GM12891 (cell line): ENCODE measurements around the gene EML4.
A peak's percentile ranks its signal among the peaks of the same experiment; 100 is the strongest.

Experiments used
- DNase-seq: peaks from one replicate; pipeline ENCODE4 v3.0.0; 2011; ENCODE audit warnings: low spot score; ENCODE audit not compliant: insufficient read length
- FAIRE-seq: peaks from 2 replicates; lab custom pipeline; 2011; peaks lifted over from hg19 to GRCh38; lab: Jason Lieb, UNC
- PAX5 ChIP-seq: IDR thresholded peaks from 2 replicates; pipeline ENCODE4 v1.6.1; 2011; ENCODE audit warnings: low read length, moderate library complexity, mild to moderate bottlenecking; ENCODE audit not compliant: insufficient read depth, severe bottlenecking
- POLR2A ChIP-seq: IDR thresholded peaks from 2 replicates; pipeline ENCODE4 v1.6.1; 2011; ENCODE audit warnings: low read depth, low read length, control low read depth
- POLR2AphosphoS5 ChIP-seq: IDR thresholded peaks from 2 replicates; pipeline ENCODE4 v1.6.1; 2011; ENCODE audit warnings: low read depth, low read length, control low read depth
- POU2F2 ChIP-seq: IDR thresholded peaks from 2 replicates; pipeline ENCODE4 v1.6.1; 2011; ENCODE audit warnings: low read depth, mild to moderate bottlenecking, control low read depth, low read length, moderate library complexity
- SPI1 ChIP-seq: IDR thresholded peaks from 2 replicates; pipeline ENCODE4 v1.6.1; 2011; ENCODE audit warnings: low read depth, low read length, control low read depth
- TAF1 ChIP-seq: IDR thresholded peaks from 2 replicates; pipeline ENCODE4 v1.6.1; 2011; ENCODE audit warnings: low read depth, low read length, control low read depth

The EML4 gene

DNA sequence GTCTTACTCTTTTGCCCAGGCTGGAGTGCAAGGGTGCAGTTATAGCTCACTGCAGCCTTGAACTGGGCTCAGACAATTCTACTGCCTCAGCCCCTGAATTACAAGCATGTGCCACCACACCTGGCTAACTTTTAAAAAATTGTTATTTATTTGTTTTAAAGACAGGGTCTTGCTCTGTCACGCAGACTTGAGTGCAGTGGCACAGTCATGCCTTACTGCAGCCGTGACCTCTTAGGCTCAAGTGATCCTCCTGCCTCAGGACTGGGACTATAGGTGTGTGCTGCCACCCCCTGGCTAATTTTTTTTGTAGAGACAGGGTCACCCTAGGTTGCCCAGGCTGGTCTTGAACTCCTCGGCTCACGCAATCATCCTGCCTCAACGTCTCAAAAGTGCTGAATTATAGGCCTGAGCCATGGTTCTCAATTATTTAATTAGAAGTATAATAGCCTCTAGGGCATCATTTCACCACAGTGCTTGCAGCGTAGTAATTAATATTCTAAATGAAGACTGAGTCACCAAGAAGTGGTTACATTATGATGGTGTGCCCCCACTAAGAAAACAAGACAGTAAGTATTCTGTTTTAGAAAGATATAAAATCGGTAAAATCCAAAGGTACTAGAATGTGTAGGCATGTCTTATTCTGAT is 69.6 kb downstream of the EML4 start:
- FAIRE-seq: peak; percentile 88
- DNase-seq: no peak
- no peak for TF ChIP-seq POLR2AphosphoS5
- no peak for TF ChIP-seq POLR2A
- no peak for TF ChIP-seq POU2F2
- no peak for TF ChIP-seq PAX5
- no peak for TF ChIP-seq SPI1
- TF ChIP-seq TAF1: no peak

DNA sequence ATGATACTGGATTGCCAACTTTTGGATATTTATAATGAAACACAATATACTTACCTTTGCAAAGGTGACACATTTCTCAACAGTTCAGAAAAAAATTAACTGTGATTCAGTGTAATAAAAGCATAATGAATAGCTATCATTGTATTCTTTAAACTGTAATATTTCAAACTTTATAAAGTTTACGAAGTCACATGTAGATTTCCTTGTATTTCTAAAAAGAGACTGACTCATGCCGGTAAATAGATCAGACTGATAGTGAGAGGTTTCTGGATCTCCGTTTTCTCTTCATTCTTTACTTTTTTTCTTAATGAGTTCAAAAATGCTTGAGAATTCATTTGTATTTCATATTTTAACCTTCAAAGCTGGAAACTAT is 70.1 kb downstream of the EML4 start:
- TF ChIP-seq TAF1 (no peak), SPI1 (no peak), POLR2AphosphoS5 (no peak), PAX5 (no peak), POU2F2 (no peak), POLR2A (no peak)
- DNase-seq (no peak), FAIRE-seq (no peak)

DNA sequence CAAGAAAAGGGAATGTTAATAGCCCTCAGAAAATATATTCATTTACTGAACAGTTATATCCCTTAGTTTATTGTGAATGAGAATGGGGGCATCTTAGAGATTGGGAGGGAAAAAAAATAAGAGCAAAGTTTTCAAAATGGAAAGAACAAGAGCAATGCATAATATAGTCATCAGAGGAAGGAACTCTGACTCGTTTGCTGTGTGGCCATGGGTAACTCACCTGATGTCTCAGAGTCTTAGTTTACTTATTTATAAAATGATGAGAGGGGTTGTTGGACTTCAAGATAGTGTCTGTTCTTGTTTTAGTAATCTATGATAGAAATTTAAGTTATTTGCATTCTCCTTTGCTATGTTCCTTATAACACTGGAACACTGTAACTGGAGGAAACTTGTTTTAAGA is 70.7 kb downstream of the EML4 start:
- no peak for FAIRE-seq
- no peak for TF ChIP-seq SPI1
- TF ChIP-seq POLR2AphosphoS5: no peak
- no peak for TF ChIP-seq POLR2A
- TF ChIP-seq PAX5: no peak
- TF ChIP-seq POU2F2: no peak
- no peak for TF ChIP-seq TAF1
- DNase-seq: no peak

- DNase-seq (no peak), FAIRE-seq (no peak)
- TF ChIP-seq PAX5 (no peak), POLR2AphosphoS5 (no peak), POU2F2 (no peak)
Observed at GRCh38 chr2:42241517-42241916, 72.4 kb downstream of the EML4 start.

DNA sequence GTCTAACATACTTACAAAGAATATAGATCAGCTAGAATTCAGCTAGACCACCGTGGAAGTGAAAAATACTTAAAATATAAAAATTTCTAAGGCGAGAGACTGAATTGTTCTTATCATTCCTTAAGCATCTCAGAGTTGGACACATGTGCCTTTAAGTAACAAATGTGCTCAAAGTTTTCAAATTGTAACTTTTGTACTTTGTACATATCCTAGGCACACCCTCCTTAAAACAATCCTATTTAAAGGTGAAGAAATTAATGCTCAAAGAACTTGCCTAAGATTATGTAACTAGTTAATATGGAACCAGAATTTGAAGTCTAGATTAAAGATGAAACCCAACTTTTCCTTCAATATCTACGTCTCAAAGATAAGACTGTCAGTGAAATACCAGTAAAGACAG is 74.1 kb downstream of the EML4 start:
- no peak for FAIRE-seq
- no peak for TF ChIP-seq POLR2A
- TF ChIP-seq POLR2AphosphoS5: no peak
- no peak for TF ChIP-seq SPI1
- no peak for TF ChIP-seq PAX5
- TF ChIP-seq TAF1: no peak
- TF ChIP-seq POU2F2: no peak
- no peak for DNase-seq

DNA sequence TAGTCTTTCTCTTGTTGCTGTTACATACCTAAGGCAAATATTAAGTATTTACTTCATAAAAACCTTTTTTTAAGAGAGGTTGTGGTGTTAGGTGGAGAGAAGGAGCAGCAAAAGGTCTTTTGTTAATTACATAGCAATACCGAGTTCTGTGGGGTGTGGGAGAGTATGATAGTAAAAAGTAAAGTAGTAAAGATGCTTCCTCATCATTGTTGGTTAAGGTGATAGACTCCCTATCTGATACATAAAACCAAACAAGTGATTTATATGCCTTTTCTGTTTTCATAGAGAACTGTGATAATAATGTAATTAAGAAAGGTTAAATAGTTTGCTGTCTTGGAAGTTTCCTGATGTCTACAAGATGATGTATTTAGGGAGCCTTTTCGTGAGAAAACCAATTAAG is 75.4 kb downstream of the EML4 start:
- TF ChIP-seq POU2F2 (no peak), POLR2A (no peak), SPI1 (no peak), POLR2AphosphoS5 (no peak), TAF1 (no peak), PAX5 (no peak)
- FAIRE-seq: no peak
- DNase-seq: no peak

DNA sequence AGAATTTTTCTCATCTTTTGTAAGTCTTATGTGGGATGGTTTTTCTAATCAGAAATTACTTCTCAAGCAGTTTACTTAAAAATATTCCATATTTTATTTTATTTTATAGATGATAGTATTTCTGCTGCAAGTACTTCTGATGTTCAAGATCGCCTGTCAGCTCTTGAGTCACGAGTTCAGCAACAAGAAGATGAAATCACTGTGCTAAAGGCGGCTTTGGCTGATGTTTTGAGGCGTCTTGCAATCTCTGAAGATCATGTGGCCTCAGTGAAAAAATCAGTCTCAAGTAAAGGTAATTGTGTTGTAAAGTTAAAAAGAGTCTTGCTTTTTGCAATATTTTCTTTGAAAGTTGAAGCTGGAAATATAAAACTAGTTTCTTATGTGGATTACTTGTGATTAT is 76.2 kb downstream of the EML4 start:
- no peak for DNase-seq
- TF ChIP-seq POU2F2 (no peak), TAF1 (no peak), SPI1 (no peak), POLR2AphosphoS5 (no peak), PAX5 (no peak), POLR2A (no peak)
- no peak for FAIRE-seq

GRCh38 chr2:42246562-42246961 is 77.4 kb downstream of the EML4 start:
- no peak for FAIRE-seq
- DNase-seq: no peak
- no peak for TF ChIP-seq POU2F2
- no peak for TF ChIP-seq PAX5
- no peak for TF ChIP-seq TAF1
- no peak for TF ChIP-seq POLR2AphosphoS5
- no peak for TF ChIP-seq POLR2A
- TF ChIP-seq SPI1: no peak

DNA sequence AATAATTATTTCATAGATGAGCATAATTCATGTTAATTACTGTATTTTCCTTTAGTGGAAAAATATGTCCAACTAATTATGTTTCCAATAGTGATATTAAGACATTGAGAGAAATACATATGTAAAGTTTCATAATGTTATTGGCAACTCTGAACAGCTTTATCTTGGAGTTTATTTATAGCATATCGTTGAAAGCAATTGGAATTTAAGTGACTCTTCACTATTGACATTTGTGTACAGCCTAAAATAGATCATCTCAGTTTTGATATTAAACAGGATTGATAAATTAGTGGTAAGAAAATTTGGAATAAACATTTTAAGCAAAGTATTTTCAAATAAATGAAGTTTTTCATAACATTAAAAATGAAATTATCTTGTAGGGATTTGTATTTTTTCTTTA is 79.7 kb downstream of the EML4 start:
- TF ChIP-seq SPI1: no peak
- TF ChIP-seq POU2F2: no peak
- TF ChIP-seq PAX5: no peak
- TF ChIP-seq TAF1: no peak
- TF ChIP-seq POLR2AphosphoS5: no peak
- no peak for TF ChIP-seq POLR2A
- no peak for FAIRE-seq
- DNase-seq: no peak

GRCh38 chr2:42249284-42249683 is 80.1 kb downstream of the EML4 start:
- TF ChIP-seq POLR2AphosphoS5 (no peak), POLR2A (no peak), POU2F2 (no peak), SPI1 (no peak), TAF1 (no peak), PAX5 (no peak)
- peak; percentile 38 for FAIRE-seq
- no peak for DNase-seq
